HG03575 (cell line): ENCODE data around the gene CHMP2A.
"Not testable (repeated sequence)": the region's sequence is repeated elsewhere in the genome, so short reads cannot be mapped to it uniquely, and the experiment has no call there.

ENCODE experiments used
- ATAC-seq: cut with Tn5 transposase; IDR thresholded peaks from one replicate; pipeline ENCODE4 v1.9.1; 2021; ENCODE audit not compliant: unreplicated experiment, insufficient number of reproducible peaks, low FRiP score; ENCODE audit errors: extremely low read depth

The CHMP2A gene

GRCh38 chr19:58554494-58555368, at the start of gene CHMP2A:
Gene CHMP2A (minus strand): TSS chr19:58555105. CDS start chr19:58554212, 893 bp downstream.
- ATAC-seq = no peak

DNA sequence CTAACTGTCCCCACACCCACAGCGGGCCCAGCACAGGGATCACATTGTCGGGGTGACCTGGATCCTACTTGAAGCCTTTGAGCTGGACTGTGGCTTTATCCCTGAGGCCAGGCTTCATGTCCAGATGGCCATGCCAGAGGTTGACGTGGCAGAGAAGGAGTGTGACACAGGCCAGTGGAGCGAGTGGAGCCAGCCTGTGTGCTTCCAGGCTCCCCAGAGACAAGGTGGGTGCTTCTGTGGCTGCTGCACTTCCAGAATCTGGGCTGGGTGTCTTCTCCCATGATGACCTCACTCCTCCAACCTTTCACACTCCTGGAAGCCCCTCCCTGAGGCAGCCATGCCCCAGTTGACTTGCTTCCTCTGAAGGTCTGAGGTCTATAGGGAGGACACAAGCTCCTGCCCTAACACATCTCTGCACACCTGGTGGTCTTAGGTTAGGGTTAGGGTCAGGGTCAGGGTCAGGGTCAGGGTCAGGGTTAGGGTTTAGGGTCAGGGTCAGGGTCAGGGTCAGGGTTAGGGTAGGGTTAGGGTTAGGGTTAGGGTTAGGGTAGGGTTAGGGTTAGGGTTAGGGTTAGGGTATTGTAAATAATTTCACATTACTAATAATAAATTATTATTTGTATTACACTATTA, 31.3 kb upstream of the CHMP2A start:
- no peak for ATAC-seq

DNA sequence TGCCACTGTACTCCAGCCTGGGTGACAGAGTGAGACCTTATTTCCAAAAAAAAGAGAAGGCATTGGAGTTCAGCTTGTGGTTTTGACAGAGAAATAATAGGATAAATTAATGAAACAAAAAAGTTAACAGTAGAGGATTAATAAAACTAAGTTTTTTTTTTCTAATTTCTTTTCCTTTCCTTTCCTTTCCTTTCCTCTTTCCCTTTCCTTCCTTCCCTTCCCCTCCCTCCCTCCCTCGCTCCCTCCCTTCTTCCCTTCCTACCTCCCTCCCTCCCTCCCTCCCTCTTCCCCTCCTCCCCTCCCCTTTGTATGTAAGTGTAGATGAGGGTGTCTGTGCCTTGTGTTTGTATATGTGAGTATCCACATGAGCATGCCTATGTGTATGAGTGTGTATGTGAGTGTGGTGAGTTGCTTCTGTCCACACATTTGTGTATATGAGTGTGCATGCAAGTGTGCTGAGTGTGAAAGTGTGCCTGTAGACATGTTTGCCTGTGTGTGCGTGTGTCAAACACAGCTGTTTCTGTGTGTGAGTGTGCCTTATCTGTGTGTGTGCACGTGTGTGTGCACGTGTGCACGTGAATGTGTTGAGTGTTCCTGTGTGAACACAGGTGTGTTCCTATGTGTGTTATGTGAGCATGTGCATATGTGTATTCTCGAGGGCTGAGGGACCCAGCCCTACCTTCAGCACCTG, 30.7 kb upstream of the CHMP2A start:
- ATAC-seq = no peak

- ATAC-seq = no peak
These were observed 29.9 kb upstream of the CHMP2A start for GRCh38 chr19:58584498-58585441.

DNA sequence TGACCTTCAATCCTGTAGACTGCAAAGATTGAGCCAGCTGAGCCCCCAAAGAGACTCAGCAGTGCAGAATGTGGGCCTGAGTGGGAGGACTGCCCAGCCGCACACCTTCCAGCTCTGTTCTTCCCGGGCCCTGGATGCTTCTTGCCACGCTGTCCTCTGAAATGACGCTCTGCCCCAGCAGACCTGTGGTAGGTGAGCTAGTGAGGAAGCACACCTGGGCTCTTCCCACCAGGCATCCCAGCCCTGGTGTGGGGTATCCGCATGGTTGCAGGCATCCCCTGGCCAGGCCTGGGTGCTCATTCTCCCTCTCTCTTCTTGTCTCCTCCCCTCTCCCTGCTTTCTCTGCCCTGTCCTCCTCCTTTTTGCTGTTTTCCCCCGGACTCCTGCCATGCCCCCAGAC, 28.1 kb upstream of the CHMP2A start:
- ATAC-seq = no peak

GRCh38 chr19:58581227-58582141, 26.6 kb upstream of the CHMP2A start:
- no peak for ATAC-seq

DNA sequence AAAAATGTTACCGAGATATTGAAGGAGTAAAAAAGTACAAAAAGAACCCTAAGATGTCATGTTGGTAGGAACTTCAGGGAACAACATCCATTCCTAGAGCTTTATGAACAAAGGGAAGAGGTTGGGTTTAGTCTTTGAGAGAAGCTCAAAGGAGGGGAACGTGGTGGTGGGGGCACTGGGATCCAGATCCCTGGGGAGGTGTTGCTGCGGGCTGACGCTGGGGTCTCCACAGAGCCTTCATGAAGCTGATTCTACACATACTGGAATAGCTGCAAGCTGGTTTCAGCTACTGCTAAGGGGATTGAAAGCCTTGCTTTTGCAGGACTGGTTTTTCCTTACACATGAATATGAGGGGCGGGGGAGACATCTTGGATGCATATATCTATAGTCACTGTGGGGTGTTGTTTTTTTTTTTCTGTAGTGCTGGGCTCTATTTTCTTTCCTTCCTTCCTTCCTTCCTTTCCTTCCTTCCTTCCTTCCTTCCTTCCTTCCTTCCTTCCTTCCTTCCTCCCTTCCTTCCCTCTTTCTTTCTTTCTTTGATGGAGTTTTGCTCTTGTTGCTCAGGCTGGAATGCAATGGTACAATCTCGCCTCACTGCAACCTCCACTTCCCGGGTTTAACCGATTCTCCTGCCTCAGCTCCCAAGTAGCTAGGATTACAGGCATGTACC, 24.7 kb upstream of the CHMP2A start:
- ATAC-seq = no peak

- ATAC-seq = no peak
These were observed 23.4 kb upstream of the CHMP2A start for GRCh38 chr19:58578012-58578925.

- not testable (repeated sequence) for ATAC-seq
These were observed 22.7 kb upstream of the CHMP2A start for GRCh38 chr19:58577581-58577980.

DNA sequence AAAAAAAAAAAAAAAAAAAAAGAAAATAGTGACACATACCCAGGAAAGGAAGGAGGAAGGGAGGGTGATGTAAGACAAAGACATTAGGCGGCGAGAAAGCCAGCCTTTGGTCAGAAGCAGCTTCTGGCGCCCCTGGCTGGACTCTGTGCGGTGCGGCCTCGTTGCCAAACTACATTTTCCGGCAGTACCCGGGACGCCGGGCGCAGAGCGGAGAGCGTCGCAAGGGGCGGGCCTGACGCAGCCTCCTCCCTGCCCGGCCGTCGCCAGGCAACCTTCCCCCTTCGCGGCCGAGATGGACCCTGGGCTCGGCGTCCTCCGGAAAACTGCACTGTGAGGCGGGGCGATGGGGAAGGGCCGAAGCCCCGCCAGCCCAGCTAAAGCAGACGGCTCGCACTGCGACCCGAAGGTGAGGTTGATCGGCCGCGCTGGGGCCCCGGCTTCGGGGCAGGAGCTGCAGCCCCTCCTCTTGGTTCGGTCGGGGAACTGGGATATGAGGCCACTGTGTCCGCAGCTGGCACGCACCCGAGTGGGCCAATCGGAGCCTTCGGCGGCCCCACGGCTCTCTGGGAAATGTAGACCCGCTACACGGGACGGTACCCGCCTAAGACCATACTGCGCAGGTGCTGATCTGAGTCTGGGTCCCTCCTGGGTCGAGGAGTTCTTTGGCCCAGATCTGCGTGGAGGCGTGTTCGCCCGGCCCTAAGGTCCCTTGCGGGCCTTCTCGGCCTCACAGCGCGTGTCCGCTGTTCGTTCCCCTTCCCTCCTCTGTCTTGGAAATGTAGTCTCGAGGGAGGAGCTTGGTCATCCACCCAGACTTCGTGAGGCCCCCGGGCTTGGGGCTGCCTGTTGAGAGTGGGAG, 20.5 kb upstream of the CHMP2A start:
- ATAC-seq = peak; percentile 30

DNA sequence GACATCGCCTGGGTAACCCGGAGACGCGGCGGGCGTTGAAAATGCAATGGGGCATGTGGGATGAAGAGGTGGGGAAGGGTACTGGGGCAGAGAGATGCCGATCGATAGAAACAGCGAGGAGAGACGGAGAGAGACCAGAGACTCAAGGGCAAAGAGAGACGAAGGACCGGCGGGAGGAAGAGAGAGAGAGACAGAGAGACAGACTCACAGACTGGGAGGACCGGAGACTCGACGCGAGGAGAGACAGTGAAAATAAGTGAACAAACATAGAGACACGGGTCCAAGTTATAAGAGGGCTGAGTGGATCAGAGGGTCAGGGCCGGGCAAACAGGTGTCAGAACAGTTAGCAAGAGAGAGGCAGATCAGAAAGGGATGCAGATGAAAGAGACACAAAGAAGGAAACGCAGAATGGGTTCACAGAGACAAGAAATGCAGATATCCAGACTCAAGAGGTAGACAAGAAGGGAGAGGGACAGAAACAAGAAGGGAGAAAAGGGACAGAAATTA, 18.8 kb upstream of the CHMP2A start:
- no peak for ATAC-seq

- no peak for ATAC-seq
These were observed 18.1 kb upstream of the CHMP2A start, which contains the start of gene MZF1 for GRCh38 chr19:58572818-58573657. Gene MZF1 (minus strand): TSS chr19:58573335. CDS start chr19:58571389, 1,946 bp downstream.

DNA sequence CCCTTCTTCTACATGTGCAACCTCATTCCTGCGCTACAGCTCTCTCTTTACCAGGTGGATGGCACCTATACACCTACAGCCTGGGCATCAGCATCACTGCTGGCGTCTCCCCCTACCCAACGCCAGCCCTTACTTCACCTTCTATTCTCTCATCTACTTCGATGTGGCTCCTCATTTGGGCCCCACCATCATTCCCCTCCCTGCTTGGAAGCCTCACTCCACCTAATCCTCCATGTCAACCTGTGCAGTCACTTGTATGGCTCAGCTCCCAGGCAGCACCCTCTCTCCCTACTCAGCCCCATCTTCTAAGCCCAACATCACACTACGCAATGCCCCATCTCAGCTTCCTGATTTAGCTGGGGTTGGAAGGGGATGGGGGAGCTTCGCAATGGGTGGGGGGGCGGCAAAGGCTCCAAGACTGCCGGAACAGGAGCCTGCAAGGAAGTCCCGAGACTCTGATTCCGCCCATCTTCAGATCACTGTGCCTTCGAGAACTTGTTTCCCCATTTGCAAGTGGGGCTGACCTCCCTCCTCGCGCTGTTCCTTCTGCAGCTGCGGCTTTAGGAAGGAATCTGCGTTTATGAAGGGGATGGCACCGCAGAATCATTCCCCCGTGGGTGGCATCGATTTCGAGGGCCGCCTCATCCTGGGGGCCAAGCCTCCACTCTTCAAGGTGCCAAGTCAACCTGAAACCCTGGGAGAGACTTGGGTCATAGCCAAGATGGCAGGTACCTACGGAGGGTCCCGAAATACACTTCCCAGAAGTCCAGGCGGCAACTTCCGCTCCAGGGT, 17.3 kb upstream of the CHMP2A start:
- ATAC-seq = no peak

- ATAC-seq = no peak
These were observed 16.7 kb upstream of the CHMP2A start for GRCh38 chr19:58571575-58571947.
